ENCODE data around the gene GFRA1.

Gene GFRA1

GRCh38 chr10:116076621-116077020 is 196.4 kb downstream of the GFRA1 start:
- no peak for DNase-seq (ENCODE audit: low read depth)
- TF ChIP-seq CTCF (IDR thresholded peaks at IDR 0.05; ENCODE audit: insufficient read depth, low read depth, low read length, missing control alignments), result no peak
- no peak overlapping the region for H3K4me3 ChIP-seq (ENCODE audit: low read depth, low read length)

GRCh38 chr10:116073510-116073909 is 199.5 kb downstream of the GFRA1 start:
- no peak overlapping the region for H3K4me3 ChIP-seq (ENCODE audit: low read depth, low read length)
- TF ChIP-seq CTCF (IDR thresholded peaks at IDR 0.05; ENCODE audit: insufficient read depth, low read depth, low read length, missing control alignments), result no peak
- DNase-seq (ENCODE audit: low read depth), result no peak

GRCh38 chr10:116073001-116073400 is 200.0 kb downstream of the GFRA1 start:
- no peak overlapping the region for H3K4me3 ChIP-seq (ENCODE audit: low read depth, low read length)
- no peak for DNase-seq (ENCODE audit: low read depth)
- TF ChIP-seq CTCF (IDR thresholded peaks at IDR 0.05; ENCODE audit: insufficient read depth, low read depth, low read length, missing control alignments), result no peak

GRCh38 chr10:116071453-116072148 is 201.4 kb downstream of the GFRA1 start:
- no peak for TF ChIP-seq CTCF (IDR thresholded peaks at IDR 0.05; ENCODE audit: insufficient read depth, low read depth, low read length, missing control alignments)
- DNase-seq (ENCODE audit: low read depth), result no peak

GRCh38 chr10:116070743-116071320 is 202.2 kb downstream of the GFRA1 start:
- no peak overlapping the region for H3K4me3 ChIP-seq (ENCODE audit: low read depth, low read length)
- no peak for DNase-seq (ENCODE audit: low read depth)
- TF ChIP-seq CTCF (IDR thresholded peaks at IDR 0.05; ENCODE audit: insufficient read depth, low read depth, low read length, missing control alignments), result no peak

More at GRCh38 chr10:116071453-116072148, 201.4 kb downstream of the GFRA1 start:
- no peak overlapping the region for H3K4me3 ChIP-seq (ENCODE audit: low read depth, low read length)

- H3K4me3 ChIP-seq (ENCODE audit: low read depth, low read length), result no peak overlapping the region
- DNase-seq (ENCODE audit: low read depth), result no peak
- TF ChIP-seq CTCF (IDR thresholded peaks at IDR 0.05; ENCODE audit: insufficient read depth, low read depth, low read length, missing control alignments), result no peak
Measured at GRCh38 chr10:116069856-116070255, 203.2 kb downstream of the GFRA1 start.

GRCh38 chr10:116067825-116068224 is 205.2 kb downstream of the GFRA1 start:
- DNase-seq (ENCODE audit: low read depth), result no peak
- TF ChIP-seq CTCF (IDR thresholded peaks at IDR 0.05; ENCODE audit: insufficient read depth, low read depth, low read length, missing control alignments), result no peak
- no peak overlapping the region for H3K4me3 ChIP-seq (ENCODE audit: low read depth, low read length)
